ENCODE results near the gene BAG5.

The BAG5 gene

GRCh38 chr14:103563226-103563620 lies 766 bp upstream of the BAG5 start:
- DNase-seq, result no peak

GRCh38 chr14:103562179-103562428 lies 353 bp downstream of the BAG5 start:
- DNase-seq, result no peak

- no peak for DNase-seq
Measured at GRCh38 chr14:103561381-103562178, 877 bp downstream of the BAG5 start.

- DNase-seq, result no peak
Measured at GRCh38 chr14:103560691-103561090, 1.8 kb downstream of the BAG5 start.

- no peak for DNase-seq
Measured at GRCh38 chr14:103559766-103560165, 2.7 kb downstream of the BAG5 start.

- no peak for DNase-seq
Measured at GRCh38 chr14:103558071-103558882, 4.2 kb downstream of the BAG5 start.

- DNase-seq, result no peak
Measured at GRCh38 chr14:103556946-103557758, 5.3 kb downstream of the BAG5 start.

- DNase-seq, result no peak
Measured at GRCh38 chr14:103555559-103556337, 6.7 kb downstream of the BAG5 start.

GRCh38 chr14:103552846-103553210 lies 9.6 kb downstream of the BAG5 start:
- no peak for DNase-seq

GRCh38 chr14:103552011-103552845 lies 10.2 kb downstream of the BAG5 start:
- DNase-seq, result no peak

GRCh38 chr14:103551338-103551762 lies 11.1 kb downstream of the BAG5 start:
- DNase-seq, result no peak

- DNase-seq, result peak; percentile 78
Measured at GRCh38 chr14:103550451-103551337, 11.8 kb downstream of the BAG5 start.

GRCh38 chr14:103549361-103550311 lies 12.8 kb downstream of the BAG5 start:
- no peak for DNase-seq

- no peak for DNase-seq
Measured at GRCh38 chr14:103548463-103549351, 13.8 kb downstream of the BAG5 start.

- no peak for DNase-seq
Measured at GRCh38 chr14:103547941-103548462, 14.5 kb downstream of the BAG5 start.

- no peak for DNase-seq
Measured at GRCh38 chr14:103547455-103547940, 15.0 kb downstream of the BAG5 start.

GRCh38 chr14:103546652-103547454 lies 15.6 kb downstream of the BAG5 start:
- DNase-seq, result peak; percentile 58
